HEK293T (cell line): ENCODE results near the gene SLC25A19.

Experiments used
- CTCF ChIA-PET: fragments of 350-600 bp; formaldehyde crosslinking; extraction: SDS; loops from one replicate; lab custom pipeline; 2021; ENCODE audit warnings: antibody characterized with exemption, inconsistent platforms; lab: Yijun Ruan, JAX
- POLR2A ChIA-PET: fragments of 350-600 bp; formaldehyde crosslinking; extraction: SDS; loops from one replicate; lab custom pipeline; 2020; ENCODE audit warnings: antibody characterized with exemption, inconsistent platforms; lab: Yijun Ruan, JAX
- DNase-seq: peaks from one replicate; pipeline ENCODE4 v3.0.0; 2012; ENCODE audit warnings: mixed read lengths; ENCODE audit errors: extremely low spot score
- ARNT ChIP-seq: fragments of 450-650 bp; IDR thresholded peaks from 2 replicates; pipeline ENCODE4 v1.6.1; 2017; ENCODE audit warnings: mild to moderate bottlenecking
- BHLHE40 ChIP-seq: fragments of 450-650 bp; IDR thresholded peaks from 2 replicates; pipeline ENCODE4 v1.6.1; 2016; ENCODE audit warnings: mild to moderate bottlenecking, moderate library complexity, borderline replicate concordance
- CTBP1 ChIP-seq: fragments of 450-650 bp; IDR thresholded peaks from 2 replicates; pipeline ENCODE4 v1.6.1; 2016; ENCODE audit warnings: borderline replicate concordance
- ELF4 ChIP-seq: fragments of 450-650 bp; IDR thresholded peaks from 2 replicates; pipeline ENCODE4 v1.6.1; 2017; ENCODE audit warnings: antibody characterized with exemption
- FOXA1 ChIP-seq: fragments of 450-650 bp; IDR thresholded peaks from 2 replicates; pipeline ENCODE4 v1.6.1; 2016; ENCODE audit warnings: mild to moderate bottlenecking
- FOXK2 ChIP-seq: fragments of 450-650 bp; IDR thresholded peaks from 2 replicates; pipeline ENCODE4 v1.6.1; 2016; ENCODE audit warnings: mild to moderate bottlenecking
- FOXM1 ChIP-seq: fragments of 450-650 bp; IDR thresholded peaks from 2 replicates; pipeline ENCODE4 v1.6.1; 2017; ENCODE audit warnings: mild to moderate bottlenecking, borderline replicate concordance
- HDGF ChIP-seq: fragments of 450-650 bp; IDR thresholded peaks from 2 replicates; pipeline ENCODE4 v1.6.1; 2017; ENCODE audit warnings: antibody characterized with exemption, borderline replicate concordance
- L3MBTL2 ChIP-seq: fragments of 450-650 bp; conservative IDR thresholded peaks from 2 replicates; pipeline ENCODE4 v1.6.1; 2016; ENCODE audit warnings: mild to moderate bottlenecking
- LEF1 ChIP-seq: fragments of 450-650 bp; IDR thresholded peaks from 2 replicates; pipeline ENCODE4 v1.6.1; 2017; ENCODE audit warnings: mild to moderate bottlenecking, borderline replicate concordance
- NFRKB ChIP-seq: fragments of 450-650 bp; IDR thresholded peaks from 2 replicates; pipeline ENCODE4 v1.6.1; 2016; ENCODE audit warnings: mild to moderate bottlenecking, moderate library complexity
- SP1 ChIP-seq: fragments of 450-650 bp; IDR thresholded peaks from 2 replicates; pipeline ENCODE4 v1.6.1; 2017
- SUZ12 ChIP-seq: fragments of 450-650 bp; IDR thresholded peaks from 2 replicates; pipeline ENCODE4 v1.6.1; 2016; ENCODE audit warnings: mild to moderate bottlenecking
- TARDBP ChIP-seq: fragments of 450-650 bp; IDR thresholded peaks from 2 replicates; pipeline ENCODE4 v1.6.1; 2016
- ZNF384 ChIP-seq: fragments of 450-650 bp; IDR thresholded peaks from 2 replicates; pipeline ENCODE4 v1.6.1; 2016
- TF ChIP-seq, protein P1 (sequence below): fragments of 450-650 bp; IDR thresholded peaks from 2 replicates; pipeline ENCODE4 v1.6.1; 2016

Gene SLC25A19

DNA sequence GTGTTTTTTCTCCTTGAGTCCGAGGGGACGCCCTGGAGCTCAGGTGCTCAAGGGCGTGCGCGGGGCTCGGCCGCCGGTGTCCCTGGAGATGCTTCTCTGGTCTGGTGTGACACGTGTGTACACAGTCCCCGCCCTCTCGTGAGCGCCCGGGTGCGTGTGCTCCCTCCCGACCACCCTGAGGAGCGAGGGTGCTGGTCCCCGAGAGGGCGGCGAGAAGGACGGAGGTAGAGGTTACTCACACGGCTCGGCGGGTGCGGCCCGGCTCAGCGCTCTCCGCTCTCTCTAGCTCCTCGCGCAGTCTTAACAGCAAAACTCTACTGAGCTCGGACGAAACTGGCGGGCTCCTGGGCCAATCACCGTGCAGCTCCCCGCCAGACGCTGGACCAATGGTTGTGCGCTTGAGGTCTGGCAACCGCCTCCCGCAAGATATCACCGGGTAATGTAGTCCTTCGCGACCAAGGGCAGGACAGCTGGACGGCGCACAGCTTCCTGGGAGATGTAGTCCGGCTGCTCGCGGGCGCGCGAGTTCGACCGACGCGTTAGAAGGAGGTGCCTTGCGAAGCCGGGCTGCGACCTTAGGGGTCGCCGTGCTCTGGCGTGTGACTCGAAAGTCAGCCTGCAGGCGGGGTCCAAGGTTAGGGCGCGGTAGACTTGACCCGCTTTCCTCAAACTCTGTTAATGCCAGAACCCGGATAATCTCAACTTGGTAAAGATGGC lies at the start of gene SLC25A19:
Gene SLC25A19, minus strand, starts transcription at position 319 of the 717 bp plus-strand sequence. CDS start 2,669 bp downstream, outside the sequence.
- DNase-seq, result peak; percentile 99
- ChIA-PET CTCF (interaction anchor here (0.6 to 2.9 kb wide), 13 partner anchors 16 to 1671 kb away, joined by 3 to 28 read pairs (median 4); partner anchors contain the start of gene MIF4GD), POLR2A (interaction anchor here (0.5 to 3.8 kb wide), 43 partner anchors 8 to 416 kb away, joined by 3 to 82 read pairs (median 5); partner anchors contain the start of genes ARMC7, FDXR, GGA3 and GRB2)
- TF ChIP-seq FOXM1, result no peak
- TF ChIP-seq SUZ12, result no peak
- TF ChIP-seq, protein P1, sequence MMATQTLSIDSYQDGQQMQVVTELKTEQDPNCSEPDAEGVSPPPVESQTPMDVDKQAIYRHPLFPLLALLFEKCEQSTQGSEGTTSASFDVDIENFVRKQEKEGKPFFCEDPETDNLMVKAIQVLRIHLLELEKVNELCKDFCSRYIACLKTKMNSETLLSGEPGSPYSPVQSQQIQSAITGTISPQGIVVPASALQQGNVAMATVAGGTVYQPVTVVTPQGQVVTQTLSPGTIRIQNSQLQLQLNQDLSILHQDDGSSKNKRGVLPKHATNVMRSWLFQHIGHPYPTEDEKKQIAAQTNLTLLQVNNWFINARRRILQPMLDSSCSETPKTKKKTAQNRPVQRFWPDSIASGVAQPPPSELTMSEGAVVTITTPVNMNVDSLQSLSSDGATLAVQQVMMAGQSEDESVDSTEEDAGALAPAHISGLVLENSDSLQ, result peak; percentile 99
- 0 out of 2 replicates have a peak, but pooled peaks have one; percentile 59 for TF ChIP-seq ELF4
- peak; percentile 76 for TF ChIP-seq L3MBTL2
- TF ChIP-seq FOXK2, result no peak

GRCh38 chr17:75338335-75338734 lies 49.1 kb upstream of the SLC25A19 start:
- DNase-seq, result no peak
- ChIA-PET POLR2A (no interaction called here), CTCF (no interaction called here)
- TF ChIP-seq ELF4 (no peak), L3MBTL2 (no peak), HDGF (no peak), BHLHE40 (no peak), LEF1 (no peak), FOXM1 (no peak), ZNF384 (no peak), TARDBP (no peak), ARNT (no peak), SUZ12 (no peak), FOXA1 (no peak), CTBP1 (no peak), FOXK2 (no peak), NFRKB (no peak), SP1 (no peak)
- TF ChIP-seq, protein P1, result no peak

DNA sequence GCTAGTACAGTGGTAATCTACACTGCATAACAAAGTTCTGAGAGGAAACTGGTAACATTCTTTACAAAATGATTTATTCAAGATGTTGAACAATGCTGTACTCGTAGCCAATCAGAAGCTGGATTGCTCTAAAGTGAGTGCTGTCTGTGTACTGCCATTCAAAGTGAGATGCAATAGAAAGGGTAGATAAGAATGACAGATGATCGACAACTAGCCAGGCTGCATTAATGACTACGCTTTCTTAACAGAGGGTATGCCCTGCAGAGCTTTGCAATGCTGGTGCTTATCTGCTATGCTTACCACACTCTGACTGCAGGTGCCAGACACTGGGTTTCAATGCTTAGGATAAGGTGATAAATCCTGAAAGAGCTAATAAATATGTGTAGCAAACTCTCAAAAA lies 46.1 kb upstream of the SLC25A19 start:
- no peak for DNase-seq
- TF ChIP-seq ELF4 (no peak), SP1 (no peak), NFRKB (no peak), BHLHE40 (no peak), SUZ12 (no peak), TARDBP (no peak), LEF1 (no peak), HDGF (no peak), ZNF384 (no peak), L3MBTL2 (no peak), FOXM1 (no peak), FOXK2 (no peak), ARNT (no peak), CTBP1 (no peak), FOXA1 (no peak)
- TF ChIP-seq, protein P1, result no peak
- CTCF ChIA-PET, result interaction anchor here (1.1 to 2.1 kb wide), 2 partner anchors 38 to 46 kb away, joined by 3 to 5 read pairs; partner anchors contain the start of gene SLC25A19
- POLR2A ChIA-PET, result interaction anchor here (1.1 kb wide), 1 partner anchor 10 kb away, joined by 4 read pairs; no protein-coding TSS in a partner anchor

- CTCF ChIA-PET, result interaction anchor here (1.1 to 2.1 kb wide), 2 partner anchors 38 to 46 kb away, joined by 3 to 5 read pairs; partner anchors contain the start of gene SLC25A19
- POLR2A ChIA-PET, result no interaction called here
- DNase-seq, result no peak
- no peak for TF ChIP-seq FOXM1
- TF ChIP-seq, protein P1, result no peak
These were observed 45.5 kb upstream of the SLC25A19 start for GRCh38 chr17:75334723-75335122.

GRCh38 chr17:75331671-75332070 lies 42.4 kb upstream of the SLC25A19 start:
- no peak for DNase-seq
- ChIA-PET POLR2A (no interaction called here), CTCF (interaction anchor here (0.6 kb wide), 1 partner anchor 15 kb away, joined by 3 read pairs; no protein-coding TSS in a partner anchor)
- TF ChIP-seq TARDBP, result no peak
- no peak for TF ChIP-seq FOXM1
- no peak for TF ChIP-seq SP1
- TF ChIP-seq NFRKB, result no peak
- TF ChIP-seq LEF1, result no peak
- TF ChIP-seq BHLHE40, result no peak
- TF ChIP-seq CTBP1, result no peak
- TF ChIP-seq ZNF384, result no peak
- TF ChIP-seq FOXK2, result no peak
- TF ChIP-seq L3MBTL2, result no peak
- no peak for TF ChIP-seq ELF4
- no peak for TF ChIP-seq FOXA1
